HCT116 (cell line): ENCODE results near the gene TLR4. TPM values are rescaled to one million over a fixed set of nuclear protein-coding genes. Genes with fewer than 3 reads are reported as not detected.

Experiments used
- ATAC-seq: fragments of 200-7000 bp; cut with Tn5 transposase; 2 replicates; pipeline ENCODE4 v1.9.1; 2020; ENCODE audit warnings: mild to moderate bottlenecking, moderate library complexity
- BruUV-seq: library from RNA; stranded (reverse); fragments of 400-500 nt; replicated peaks from 2 replicates; lab custom pipeline; 2021; lab: Mats Ljungman, UMichigan
- CTCF ChIA-PET: fragments of 300-600 bp; sonication (Branson Sonifier 250); formaldehyde crosslinking; loops from one replicate; lab custom pipeline; 2021; ENCODE audit warnings: antibody characterized with exemption; lab: Charles Lee
- POLR2A ChIA-PET: fragments of 300-600, 350-600 bp; sonication (Branson Sonifier 250); formaldehyde crosslinking; loops from one replicate; lab custom pipeline; 2021; ENCODE audit warnings: antibody characterized with exemption; lab: Charles Lee
- RAD21 ChIA-PET, 2 experiments: fragments of 300-600 bp; sonication (Branson Sonifier 250); formaldehyde crosslinking; loops; one replicate each; lab custom pipeline; 2023; ENCODE audit warnings: low total read pairs in 2 of 2; ENCODE audit not compliant: uncharacterized antibody in 2 of 2, unreplicated experiment in 2 of 2, low non-redundant PET in 1 of 2; lab: Charles Lee
- DNase-seq: peaks from one replicate; pipeline ENCODE4 v3.0.0-alpha.2; 2010; ENCODE audit warnings: low read depth, low spot score
- H2AFZ ChIP-seq: fragments of 200-600 bp; shearing (Covaris generic), sonication (generic); 2 replicates; pipeline ENCODE4 v1.6.1; 2017; ENCODE audit warnings: low read depth, mixed run types, mixed read lengths, antibody characterized with exemption, low read length; ENCODE audit not compliant: poor library complexity, severe bottlenecking
- H3K27ac ChIP-seq: 2 replicates; pipeline ENCODE4 v1.5.1; 2012; ENCODE audit warnings: low read depth, low read length
- H3K27me3 ChIP-seq: fragments of 200-600 bp; sonication (generic); 2 replicates; pipeline ENCODE4 v1.6.1; 2016; ENCODE audit warnings: mixed run types, low read length, mixed read lengths; ENCODE audit not compliant: insufficient read depth
- H3K36me3 ChIP-seq, 2 experiments: fragments of 200-500 bp in 1 of 2; fragments of 200-600 bp in 1 of 2; sonication (Bioruptor generic) in 1 of 2; sonication (generic) in 1 of 2; 2 replicates each; pipeline versions ENCODE4 v1.5.1 to v1.6.1; 2014 to 2016; ENCODE audit warnings: low read length in 2 of 2, inconsistent platforms in 1 of 2, mixed read lengths in 1 of 2, mixed run types in 1 of 2; ENCODE audit not compliant: insufficient read depth in 2 of 2, control insufficient read depth in 1 of 2
- H3K4me1 ChIP-seq, 2 experiments: fragments of 200-600 bp in 1 of 2; sonication (generic) in 1 of 2; 2 replicates each; pipeline versions ENCODE4 v1.5.1 to v1.6.1; 2012 to 2017; ENCODE audit warnings: low read length in 2 of 2, inconsistent platforms in 1 of 2, mild to moderate bottlenecking in 1 of 2, mixed read lengths in 1 of 2, mixed run types in 1 of 2, moderate library complexity in 1 of 2; ENCODE audit not compliant: insufficient read depth in 2 of 2, control insufficient read depth in 1 of 2
- H3K4me2 ChIP-seq: fragments of 200-600 bp; sonication (generic); 2 replicates; pipeline ENCODE4 v1.6.1; 2017; ENCODE audit warnings: mixed run types, low read length, mixed read lengths
- H3K4me3 ChIP-seq, 2 experiments: fragments of 200-600 bp in 1 of 2; sonication (generic) in 1 of 2; replicated peaks in 1 of 2; 2 replicates each; pipeline ENCODE4 v1.5.1; 2011 to 2016; ENCODE audit warnings: low read length in 2 of 2, control low read depth in 1 of 2, low read depth in 1 of 2, mild to moderate bottlenecking in 1 of 2, mixed read lengths in 1 of 2, mixed run types in 1 of 2
- H3K79me2 ChIP-seq: fragments of 200-600 bp; sonication (generic); 2 replicates; pipeline ENCODE4 v1.6.1; 2017; ENCODE audit warnings: mild to moderate bottlenecking, mixed run types, low read length, moderate library complexity, mixed read lengths; ENCODE audit not compliant: insufficient read depth
- H3K9ac ChIP-seq: fragments of 200-600 bp; sonication (generic); 2 replicates; pipeline ENCODE4 v1.6.1; 2016; ENCODE audit warnings: low read length, mixed read lengths
- H3K9me2 ChIP-seq: fragments of 200-600 bp; sonication (generic), shearing (Covaris generic); 2 replicates; pipeline ENCODE4 v1.6.1; 2017; ENCODE audit warnings: mixed run types, mild to moderate bottlenecking, moderate library complexity; ENCODE audit not compliant: insufficient read depth
- H3K9me3 ChIP-seq, 2 experiments: fragments of 200-500 bp in 1 of 2; fragments of 200-600 bp in 1 of 2; sonication (Bioruptor generic) in 1 of 2; sonication (generic) in 1 of 2; 2 replicates each; pipeline ENCODE4 v1.6.1; 2014 to 2017; ENCODE audit warnings: low read length in 2 of 2, mixed read lengths in 2 of 2, inconsistent platforms in 1 of 2, low read depth in 1 of 2, mild to moderate bottlenecking in 1 of 2, mixed run types in 1 of 2, moderate library complexity in 1 of 2; ENCODE audit not compliant: control insufficient read depth in 1 of 2, insufficient read depth in 1 of 2
- H4K20me1 ChIP-seq: fragments of 200-600 bp; sonication (generic), shearing (Covaris generic); 2 replicates; pipeline ENCODE4 v1.6.1; 2017; ENCODE audit warnings: mixed run types, mild to moderate bottlenecking, moderate library complexity; ENCODE audit not compliant: insufficient read depth
- CBX3 ChIP-seq: IDR thresholded peaks from 2 replicates; pipeline ENCODE4 v1.6.1; 2012; ENCODE audit warnings: low read depth
- EGR1 ChIP-seq: IDR thresholded peaks from 2 replicates; pipeline ENCODE4 v1.6.1; 2012; ENCODE audit warnings: low read depth
- ELF1 ChIP-seq: IDR thresholded peaks from 2 replicates; pipeline ENCODE4 v1.6.1; 2012; ENCODE audit warnings: low read depth, borderline replicate concordance
- EZH2 ChIP-seq: fragments of 200-600 bp; sonication (generic); IDR thresholded peaks from 2 replicates; pipeline ENCODE4 v1.6.1; 2017; ENCODE audit warnings: antibody characterized with exemption, mixed run types
- EZH2phosphoT487 ChIP-seq: fragments of 200-600 bp; IDR thresholded peaks from 2 replicates; pipeline ENCODE4 v1.6.1; 2018; ENCODE audit warnings: antibody characterized with exemption, borderline replicate concordance
- FOSL1 ChIP-seq: IDR thresholded peaks from 2 replicates; pipeline ENCODE4 v1.6.1; 2012; ENCODE audit warnings: low read depth
- JUND ChIP-seq: IDR thresholded peaks from 2 replicates; pipeline ENCODE4 v1.6.1; 2012
- POLR2A ChIP-seq: IDR thresholded peaks from 2 replicates; pipeline ENCODE4 v1.7.0; 2011; ENCODE audit warnings: borderline replicate concordance; ENCODE audit not compliant: insufficient read depth, insufficient read length; ENCODE audit errors: extremely low read depth
- POLR2AphosphoS5 ChIP-seq: IDR thresholded peaks from 2 replicates; pipeline ENCODE4 v1.6.1; 2011; ENCODE audit warnings: mild to moderate bottlenecking, low read depth, low read length, moderate library complexity
- SIN3A ChIP-seq: IDR thresholded peaks from 2 replicates; pipeline ENCODE4 v1.6.1; 2012; ENCODE audit warnings: low read depth
- SP1 ChIP-seq: IDR thresholded peaks from 2 replicates; pipeline ENCODE4 v1.6.1; 2012; ENCODE audit warnings: low read depth
- TCF7L2 ChIP-seq: IDR thresholded peaks from 2 replicates; pipeline ENCODE4 v1.7.0; 2011; ENCODE audit warnings: borderline replicate concordance, inconsistent platforms; ENCODE audit not compliant: insufficient read depth, insufficient read length; ENCODE audit errors: extremely low read depth
- YY1 ChIP-seq: IDR thresholded peaks from 2 replicates; pipeline ENCODE4 v1.6.1; 2011; ENCODE audit warnings: low read length, low read depth, moderate library complexity, mild to moderate bottlenecking; ENCODE audit not compliant: insufficient replicate concordance; ENCODE audit errors: extremely low read depth
- ZFX ChIP-seq: fragments of 450-650 bp; IDR thresholded peaks from 2 replicates; pipeline ENCODE4 v1.6.1; 2017
- intact Hi-C: fragments of 100-400 bp; cut with micrococcal nuclease; formaldehyde crosslinking; loops from 2 replicates; pipeline ENCODE4 v1.10.0; 2022
- total RNA-seq: library from RNA; stranded (reverse); gene quantifications from one replicate; pipeline ENCODE4 v1.2.1, GENCODE V29; 2021; ENCODE audit not compliant: unreplicated experiment
- TF ChIP-seq, protein P1 (sequence below), 3 experiments: fragments of 200-600 bp in 1 of 3; sonication (generic) in 1 of 3; IDR thresholded peaks in 2 of 3; conservative IDR thresholded peaks in 1 of 3; 2 replicates each; pipeline ENCODE4 v1.5.1; 2012 to 2017; ENCODE audit warnings: low read depth in 2 of 3, low read length in 2 of 3, antibody characterized with exemption in 1 of 3, borderline replicate concordance in 1 of 3, control low read depth in 1 of 3, mild to moderate bottlenecking in 1 of 3, mixed read lengths in 1 of 3, mixed run types in 1 of 3, moderate library complexity in 1 of 3; ENCODE audit not compliant: insufficient read depth in 1 of 3
- TF ChIP-seq, protein P2 (sequence below): IDR thresholded peaks from 2 replicates; pipeline ENCODE4 v1.6.1; 2011; ENCODE audit warnings: mild to moderate bottlenecking, low read length, moderate library complexity; ENCODE audit not compliant: insufficient replicate concordance; ENCODE audit errors: extremely low read depth
- TF ChIP-seq, protein P3 (sequence below): IDR thresholded peaks from 2 replicates; pipeline ENCODE4 v1.6.1; 2012; ENCODE audit warnings: low read depth
- TF ChIP-seq, protein P4 (sequence below): IDR thresholded peaks from 2 replicates; pipeline ENCODE4 v1.6.1; 2012

Gene TLR4
- total RNA-seq, 1 experiment from 2014 or later = 0.10 TPM

DNA sequence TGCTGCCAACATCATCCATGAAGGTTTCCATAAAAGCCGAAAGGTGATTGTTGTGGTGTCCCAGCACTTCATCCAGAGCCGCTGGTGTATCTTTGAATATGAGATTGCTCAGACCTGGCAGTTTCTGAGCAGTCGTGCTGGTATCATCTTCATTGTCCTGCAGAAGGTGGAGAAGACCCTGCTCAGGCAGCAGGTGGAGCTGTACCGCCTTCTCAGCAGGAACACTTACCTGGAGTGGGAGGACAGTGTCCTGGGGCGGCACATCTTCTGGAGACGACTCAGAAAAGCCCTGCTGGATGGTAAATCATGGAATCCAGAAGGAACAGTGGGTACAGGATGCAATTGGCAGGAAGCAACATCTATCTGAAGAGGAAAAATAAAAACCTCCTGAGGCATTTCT, 10.1 kb downstream of the TLR4 start (continued):
- TF ChIP-seq, protein P1, sequence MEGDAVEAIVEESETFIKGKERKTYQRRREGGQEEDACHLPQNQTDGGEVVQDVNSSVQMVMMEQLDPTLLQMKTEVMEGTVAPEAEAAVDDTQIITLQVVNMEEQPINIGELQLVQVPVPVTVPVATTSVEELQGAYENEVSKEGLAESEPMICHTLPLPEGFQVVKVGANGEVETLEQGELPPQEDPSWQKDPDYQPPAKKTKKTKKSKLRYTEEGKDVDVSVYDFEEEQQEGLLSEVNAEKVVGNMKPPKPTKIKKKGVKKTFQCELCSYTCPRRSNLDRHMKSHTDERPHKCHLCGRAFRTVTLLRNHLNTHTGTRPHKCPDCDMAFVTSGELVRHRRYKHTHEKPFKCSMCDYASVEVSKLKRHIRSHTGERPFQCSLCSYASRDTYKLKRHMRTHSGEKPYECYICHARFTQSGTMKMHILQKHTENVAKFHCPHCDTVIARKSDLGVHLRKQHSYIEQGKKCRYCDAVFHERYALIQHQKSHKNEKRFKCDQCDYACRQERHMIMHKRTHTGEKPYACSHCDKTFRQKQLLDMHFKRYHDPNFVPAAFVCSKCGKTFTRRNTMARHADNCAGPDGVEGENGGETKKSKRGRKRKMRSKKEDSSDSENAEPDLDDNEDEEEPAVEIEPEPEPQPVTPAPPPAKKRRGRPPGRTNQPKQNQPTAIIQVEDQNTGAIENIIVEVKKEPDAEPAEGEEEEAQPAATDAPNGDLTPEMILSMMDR (IDR thresholded peaks at IDR 0.05 in 2 of 3, conservative IDR thresholded peaks at IDR 0.05 in 1 of 3; ENCODE audit: borderline replicate concordance in 1 of 3, insufficient read depth in 1 of 3, low read depth in 2 of 3, low read length in 2 of 3) = no peak
- TF ChIP-seq EZH2phosphoT487 = no peak
- TF ChIP-seq EZH2 = no peak
- TF ChIP-seq TCF7L2 = no peak
- no peak for TF ChIP-seq JUND

DNA sequence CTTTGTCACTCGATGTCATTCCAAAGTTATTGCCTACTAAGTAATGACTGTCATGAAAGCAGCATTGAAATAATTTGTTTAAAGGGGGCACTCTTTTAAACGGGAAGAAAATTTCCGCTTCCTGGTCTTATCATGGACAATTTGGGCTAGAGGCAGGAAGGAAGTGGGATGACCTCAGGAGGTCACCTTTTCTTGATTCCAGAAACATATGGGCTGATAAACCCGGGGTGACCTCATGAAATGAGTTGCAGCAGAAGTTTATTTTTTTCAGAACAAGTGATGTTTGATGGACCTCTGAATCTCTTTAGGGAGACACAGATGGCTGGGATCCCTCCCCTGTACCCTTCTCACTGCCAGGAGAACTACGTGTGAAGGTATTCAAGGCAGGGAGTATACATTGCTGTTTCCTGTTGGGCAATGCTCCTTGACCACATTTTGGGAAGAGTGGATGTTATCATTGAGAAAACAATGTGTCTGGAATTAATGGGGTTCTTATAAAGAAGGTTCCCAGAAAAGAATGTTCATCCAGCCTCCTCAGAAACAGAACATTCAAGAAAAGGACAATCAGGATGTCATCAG, 11.3 kb downstream of the TLR4 start:
- ChIA-PET RAD21 (no interaction called here), POLR2A (no interaction called here), CTCF (no interaction called here)
- Histone ChIP-seq H3K27me3 (no peaks in the 10 kb centered on the region), H3K9me2 (no peaks in the 10 kb centered on the region), H2AFZ (no peak overlapping the region), H3K27ac (no peak overlapping the region), H3K9me3 (peaks cover 6 to 22% of the 10 kb centered on the region in 2 experiments; a peak in 2 of 4 replicates), H3K4me1 (no peaks in the 10 kb centered on the region), H3K36me3 (no peaks in the 10 kb centered on the region), H3K4me2 (no peak overlapping the region), H3K4me3 (no peak overlapping the region), H3K79me2 (no peaks in the 10 kb centered on the region), H3K9ac (no peak overlapping the region), H4K20me1 (no peaks in the 10 kb centered on the region)
- BruUV-seq = no TSS peak
- intact Hi-C loops = no loop called here
- TF ChIP-seq EZH2 = no peak
- TF ChIP-seq JUND = no peak
- no peak for TF ChIP-seq SP1
- no peak for TF ChIP-seq TCF7L2
- TF ChIP-seq, protein P2, sequence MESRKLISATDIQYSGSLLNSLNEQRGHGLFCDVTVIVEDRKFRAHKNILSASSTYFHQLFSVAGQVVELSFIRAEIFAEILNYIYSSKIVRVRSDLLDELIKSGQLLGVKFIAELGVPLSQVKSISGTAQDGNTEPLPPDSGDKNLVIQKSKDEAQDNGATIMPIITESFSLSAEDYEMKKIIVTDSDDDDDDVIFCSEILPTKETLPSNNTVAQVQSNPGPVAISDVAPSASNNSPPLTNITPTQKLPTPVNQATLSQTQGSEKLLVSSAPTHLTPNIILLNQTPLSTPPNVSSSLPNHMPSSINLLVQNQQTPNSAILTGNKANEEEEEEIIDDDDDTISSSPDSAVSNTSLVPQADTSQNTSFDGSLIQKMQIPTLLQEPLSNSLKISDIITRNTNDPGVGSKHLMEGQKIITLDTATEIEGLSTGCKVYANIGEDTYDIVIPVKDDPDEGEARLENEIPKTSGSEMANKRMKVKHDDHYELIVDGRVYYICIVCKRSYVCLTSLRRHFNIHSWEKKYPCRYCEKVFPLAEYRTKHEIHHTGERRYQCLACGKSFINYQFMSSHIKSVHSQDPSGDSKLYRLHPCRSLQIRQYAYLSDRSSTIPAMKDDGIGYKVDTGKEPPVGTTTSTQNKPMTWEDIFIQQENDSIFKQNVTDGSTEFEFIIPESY = no peak
- TF ChIP-seq CBX3 = no peak
- no peak for TF ChIP-seq YY1
- TF ChIP-seq, protein P3, sequence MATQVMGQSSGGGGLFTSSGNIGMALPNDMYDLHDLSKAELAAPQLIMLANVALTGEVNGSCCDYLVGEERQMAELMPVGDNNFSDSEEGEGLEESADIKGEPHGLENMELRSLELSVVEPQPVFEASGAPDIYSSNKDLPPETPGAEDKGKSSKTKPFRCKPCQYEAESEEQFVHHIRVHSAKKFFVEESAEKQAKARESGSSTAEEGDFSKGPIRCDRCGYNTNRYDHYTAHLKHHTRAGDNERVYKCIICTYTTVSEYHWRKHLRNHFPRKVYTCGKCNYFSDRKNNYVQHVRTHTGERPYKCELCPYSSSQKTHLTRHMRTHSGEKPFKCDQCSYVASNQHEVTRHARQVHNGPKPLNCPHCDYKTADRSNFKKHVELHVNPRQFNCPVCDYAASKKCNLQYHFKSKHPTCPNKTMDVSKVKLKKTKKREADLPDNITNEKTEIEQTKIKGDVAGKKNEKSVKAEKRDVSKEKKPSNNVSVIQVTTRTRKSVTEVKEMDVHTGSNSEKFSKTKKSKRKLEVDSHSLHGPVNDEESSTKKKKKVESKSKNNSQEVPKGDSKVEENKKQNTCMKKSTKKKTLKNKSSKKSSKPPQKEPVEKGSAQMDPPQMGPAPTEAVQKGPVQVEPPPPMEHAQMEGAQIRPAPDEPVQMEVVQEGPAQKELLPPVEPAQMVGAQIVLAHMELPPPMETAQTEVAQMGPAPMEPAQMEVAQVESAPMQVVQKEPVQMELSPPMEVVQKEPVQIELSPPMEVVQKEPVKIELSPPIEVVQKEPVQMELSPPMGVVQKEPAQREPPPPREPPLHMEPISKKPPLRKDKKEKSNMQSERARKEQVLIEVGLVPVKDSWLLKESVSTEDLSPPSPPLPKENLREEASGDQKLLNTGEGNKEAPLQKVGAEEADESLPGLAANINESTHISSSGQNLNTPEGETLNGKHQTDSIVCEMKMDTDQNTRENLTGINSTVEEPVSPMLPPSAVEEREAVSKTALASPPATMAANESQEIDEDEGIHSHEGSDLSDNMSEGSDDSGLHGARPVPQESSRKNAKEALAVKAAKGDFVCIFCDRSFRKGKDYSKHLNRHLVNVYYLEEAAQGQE = no peak
- TF ChIP-seq, protein P4, sequence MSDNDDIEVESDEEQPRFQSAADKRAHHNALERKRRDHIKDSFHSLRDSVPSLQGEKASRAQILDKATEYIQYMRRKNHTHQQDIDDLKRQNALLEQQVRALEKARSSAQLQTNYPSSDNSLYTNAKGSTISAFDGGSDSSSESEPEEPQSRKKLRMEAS = no peak
- TF ChIP-seq POLR2AphosphoS5 = no peak
- no peak for TF ChIP-seq ZFX
- no peak for TF ChIP-seq EZH2phosphoT487
- TF ChIP-seq EGR1 = no peak
- TF ChIP-seq POLR2A = no peak
- TF ChIP-seq SIN3A = no peak
- TF ChIP-seq FOSL1 = no peak
- no peak for TF ChIP-seq ELF1
- ATAC-seq = no peak
- DNase-seq = no peak
